ENCODE data around the gene DBF4.
A peak's percentile ranks its signal among the peaks of the same experiment; 100 is the strongest.
"Not testable (repeated sequence)": the region's sequence is repeated elsewhere in the genome, so short reads cannot be mapped to it uniquely, and the experiment has no call there.

The DBF4 gene, protein sequence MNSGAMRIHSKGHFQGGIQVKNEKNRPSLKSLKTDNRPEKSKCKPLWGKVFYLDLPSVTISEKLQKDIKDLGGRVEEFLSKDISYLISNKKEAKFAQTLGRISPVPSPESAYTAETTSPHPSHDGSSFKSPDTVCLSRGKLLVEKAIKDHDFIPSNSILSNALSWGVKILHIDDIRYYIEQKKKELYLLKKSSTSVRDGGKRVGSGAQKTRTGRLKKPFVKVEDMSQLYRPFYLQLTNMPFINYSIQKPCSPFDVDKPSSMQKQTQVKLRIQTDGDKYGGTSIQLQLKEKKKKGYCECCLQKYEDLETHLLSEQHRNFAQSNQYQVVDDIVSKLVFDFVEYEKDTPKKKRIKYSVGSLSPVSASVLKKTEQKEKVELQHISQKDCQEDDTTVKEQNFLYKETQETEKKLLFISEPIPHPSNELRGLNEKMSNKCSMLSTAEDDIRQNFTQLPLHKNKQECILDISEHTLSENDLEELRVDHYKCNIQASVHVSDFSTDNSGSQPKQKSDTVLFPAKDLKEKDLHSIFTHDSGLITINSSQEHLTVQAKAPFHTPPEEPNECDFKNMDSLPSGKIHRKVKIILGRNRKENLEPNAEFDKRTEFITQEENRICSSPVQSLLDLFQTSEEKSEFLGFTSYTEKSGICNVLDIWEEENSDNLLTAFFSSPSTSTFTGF

DNA sequence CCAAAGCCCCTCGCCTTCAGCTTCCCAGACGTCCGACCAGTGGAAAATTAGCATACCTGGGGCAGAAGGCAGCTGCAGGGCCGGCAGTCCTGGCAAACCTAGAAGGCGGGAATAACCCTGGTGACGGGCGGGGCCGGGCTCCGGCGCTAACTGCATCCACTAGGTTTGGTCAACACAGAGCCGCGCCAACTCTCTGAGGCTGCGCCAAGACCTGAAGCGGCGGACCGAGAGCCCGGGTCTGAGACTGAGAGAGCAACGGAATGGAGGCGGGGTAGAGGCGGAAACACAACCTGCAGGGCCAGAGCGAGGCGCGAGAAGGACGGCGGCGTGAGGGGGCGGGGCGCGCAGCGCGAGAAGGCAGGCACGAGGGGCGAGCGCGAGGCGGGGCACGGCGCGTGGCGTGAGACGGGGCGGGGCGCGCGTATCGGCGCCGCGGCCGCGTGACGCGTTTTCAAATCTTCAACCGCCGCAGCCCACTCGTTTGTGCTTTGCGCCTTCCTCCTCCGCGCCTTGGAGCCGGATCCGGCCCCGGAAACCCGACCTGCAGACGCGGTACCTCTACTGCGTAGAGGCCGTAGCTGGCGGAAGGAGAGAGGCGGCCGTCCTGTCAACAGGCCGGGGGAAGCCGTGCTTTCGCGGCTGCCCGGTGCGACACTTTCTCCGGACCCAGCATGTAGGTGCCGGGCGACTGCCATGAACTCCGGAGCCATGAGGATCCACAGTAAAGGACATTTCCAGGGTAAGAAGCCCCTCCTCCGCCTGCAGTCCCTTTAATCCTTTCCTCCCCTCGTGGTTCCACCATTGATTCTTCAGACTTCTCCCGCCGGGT lies at the start of gene DBF4, which contains the start of gene SLC25A40:
TSS of gene DBF4 (plus strand) at position 454 of the 829 bp plus-strand sequence. CDS start at position 694, 240 bp downstream.
TSS of gene SLC25A40 (minus strand) at position 321 of the 829 bp plus-strand sequence. CDS start 17,633 bp downstream, outside the sequence.
- DNase-seq (ENCODE audit: low spot score) = peak; percentile 96

DNA sequence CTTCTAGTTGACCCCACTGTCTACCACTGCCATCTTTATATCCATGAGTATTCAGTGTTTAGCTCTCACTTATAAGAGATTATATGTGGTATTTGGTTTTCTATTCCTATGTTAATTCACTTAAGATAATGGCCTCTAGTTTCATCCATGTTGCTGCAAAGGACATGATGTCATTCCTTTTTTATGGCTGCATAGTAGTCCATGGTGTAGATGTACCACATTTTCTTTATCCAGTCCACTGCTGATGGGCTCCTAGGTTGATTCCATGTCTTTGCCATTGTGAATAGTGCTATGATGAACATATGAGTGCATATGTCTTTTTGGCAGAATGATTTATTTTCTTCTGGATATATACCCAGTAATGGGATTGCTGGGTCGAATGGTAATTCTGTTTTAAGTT lies 47.9 kb upstream of the DBF4 start:
- DNase-seq (ENCODE audit: low spot score) = not testable (repeated sequence)

DNA sequence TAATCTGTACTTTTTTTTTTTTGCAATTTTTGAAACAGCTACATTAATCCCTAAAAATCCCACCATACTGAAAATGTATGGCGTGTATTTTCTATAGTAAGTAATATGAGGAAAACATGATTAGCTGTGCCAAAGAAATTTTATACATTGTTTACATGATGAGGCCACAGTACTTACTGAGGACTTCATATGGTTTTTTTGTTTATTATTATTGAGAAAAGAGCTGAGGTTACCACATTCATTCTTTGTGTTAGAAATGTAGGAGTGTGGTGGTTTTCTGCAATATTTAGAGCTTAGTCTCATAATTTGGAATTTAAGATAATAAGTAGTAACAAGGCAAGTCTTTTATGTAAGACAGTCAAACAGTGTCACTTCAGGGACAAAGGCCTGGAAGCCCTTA lies 45.2 kb upstream of the DBF4 start:
- no peak for DNase-seq (ENCODE audit: low spot score)

DNA sequence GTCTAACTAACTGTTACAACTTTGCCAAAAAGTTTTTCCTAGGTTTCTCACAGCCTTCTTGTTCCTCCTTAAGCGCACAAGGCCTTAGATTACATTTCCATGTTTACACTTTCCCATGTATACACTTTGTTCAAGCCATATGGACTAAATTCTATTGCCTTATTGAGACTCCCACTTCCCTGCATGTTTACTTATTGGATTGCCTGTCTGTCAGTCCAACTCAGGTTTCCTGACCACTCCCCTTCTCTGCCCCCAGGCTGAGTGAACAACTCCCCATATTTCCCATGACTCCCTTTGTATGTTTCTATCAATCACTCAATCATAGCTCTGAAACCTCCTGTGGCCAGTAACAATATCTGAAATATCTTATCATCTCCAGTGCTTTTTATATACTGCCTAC lies 43.2 kb upstream of the DBF4 start:
- DNase-seq (ENCODE audit: low spot score) = no peak

DNA sequence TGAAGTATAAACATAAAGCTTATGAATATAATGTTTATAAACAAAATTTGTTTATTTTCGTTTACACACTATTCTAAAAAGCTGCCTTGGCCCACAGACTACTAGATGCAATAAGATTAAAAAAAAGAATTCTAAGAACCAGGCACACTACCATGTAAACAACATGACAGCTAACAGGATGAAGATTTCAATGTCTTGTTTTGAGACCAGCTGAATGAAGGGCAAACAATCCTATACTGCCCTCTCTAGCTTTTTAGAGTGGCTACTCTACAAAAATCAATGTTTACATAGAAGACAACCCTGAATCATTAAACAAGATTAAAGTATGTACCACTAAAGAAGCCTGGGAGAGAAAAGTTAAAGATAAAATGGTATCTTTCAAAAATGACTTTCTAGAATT lies 38.7 kb upstream of the DBF4 start:
- DNase-seq (ENCODE audit: low spot score) = no peak

DNA sequence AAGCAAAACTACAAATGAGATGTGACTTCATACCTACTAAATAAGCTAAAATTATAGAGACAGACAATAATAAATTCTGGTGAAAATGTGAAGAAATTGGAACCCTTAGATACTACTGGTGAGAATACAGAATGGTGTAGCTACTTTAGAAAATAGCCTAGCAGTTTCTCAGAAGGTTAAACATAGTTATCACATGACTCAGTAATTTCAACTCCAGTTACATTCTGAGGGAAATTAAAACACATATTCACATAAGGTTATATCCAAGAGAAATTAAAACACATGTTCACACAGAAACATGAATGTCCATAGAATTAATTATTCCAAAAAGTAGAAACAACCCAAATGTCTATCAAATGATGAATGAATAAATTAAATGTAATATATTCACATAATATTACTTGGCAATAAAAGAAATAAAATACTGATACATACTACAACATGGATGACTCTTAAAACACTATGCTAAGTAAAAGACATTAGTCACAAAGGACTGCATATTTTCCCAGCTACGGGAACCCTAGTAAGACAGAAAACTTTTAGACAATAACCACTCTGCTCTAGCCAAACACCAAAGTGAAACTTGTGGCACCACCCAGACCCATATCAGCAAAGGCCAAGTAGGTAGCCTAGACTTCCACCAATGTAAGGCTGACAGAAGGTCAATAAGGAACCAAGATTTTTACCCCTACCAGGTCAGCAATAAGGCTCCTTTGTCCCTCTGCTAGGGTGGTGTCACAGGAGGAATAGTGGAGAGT lies 25.3 kb upstream of the DBF4 start:
- DNase-seq (ENCODE audit: low spot score) = no peak

DNA sequence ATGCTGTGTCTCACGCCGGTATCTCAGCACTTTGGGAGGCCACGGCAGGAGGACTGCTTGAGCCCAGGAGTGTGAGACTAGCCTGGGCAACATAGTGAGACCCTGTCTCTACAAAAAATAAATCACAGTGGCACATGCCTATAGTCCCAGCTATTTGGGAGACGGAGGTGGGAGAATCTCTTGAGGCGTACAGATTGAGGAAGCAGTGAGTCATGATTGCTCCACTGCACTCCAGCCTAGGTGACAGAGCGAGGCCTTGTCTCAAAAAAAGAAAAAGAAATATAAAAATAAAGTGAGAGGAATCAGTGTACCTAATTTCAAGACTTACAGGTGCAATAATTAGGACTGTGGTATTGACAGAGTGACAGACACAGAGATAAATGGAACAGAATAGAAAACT lies 24.0 kb upstream of the DBF4 start:
- DNase-seq (ENCODE audit: low spot score) = no peak

DNA sequence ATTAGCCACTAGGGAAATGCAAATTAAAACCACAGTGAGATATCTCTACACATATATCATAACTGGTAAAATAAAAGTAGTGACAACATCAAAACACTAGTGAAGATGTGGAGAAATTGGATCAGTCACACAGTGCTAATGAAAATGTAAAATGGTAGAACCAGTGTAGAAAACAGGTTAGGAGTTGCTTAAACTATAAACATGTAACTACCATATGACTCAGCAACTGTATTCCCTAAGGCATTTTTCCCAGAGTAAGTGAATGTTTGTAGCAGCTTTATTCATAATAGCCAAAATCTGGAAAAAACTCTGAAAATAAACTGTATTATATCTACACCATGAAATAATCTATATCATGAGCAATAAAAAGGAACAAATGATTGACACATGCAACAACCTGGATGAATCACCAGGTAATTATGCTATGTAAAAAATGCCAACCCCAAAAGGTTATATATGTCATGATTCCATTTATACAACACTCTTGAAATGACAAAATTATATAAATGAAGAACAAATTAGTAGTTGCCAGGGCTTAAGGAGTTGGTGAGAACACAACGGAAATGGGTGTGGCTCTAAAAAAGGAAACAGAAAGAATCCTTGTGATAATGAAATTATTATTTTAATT lies 22.9 kb upstream of the DBF4 start:
- no peak for DNase-seq (ENCODE audit: low spot score)

DNA sequence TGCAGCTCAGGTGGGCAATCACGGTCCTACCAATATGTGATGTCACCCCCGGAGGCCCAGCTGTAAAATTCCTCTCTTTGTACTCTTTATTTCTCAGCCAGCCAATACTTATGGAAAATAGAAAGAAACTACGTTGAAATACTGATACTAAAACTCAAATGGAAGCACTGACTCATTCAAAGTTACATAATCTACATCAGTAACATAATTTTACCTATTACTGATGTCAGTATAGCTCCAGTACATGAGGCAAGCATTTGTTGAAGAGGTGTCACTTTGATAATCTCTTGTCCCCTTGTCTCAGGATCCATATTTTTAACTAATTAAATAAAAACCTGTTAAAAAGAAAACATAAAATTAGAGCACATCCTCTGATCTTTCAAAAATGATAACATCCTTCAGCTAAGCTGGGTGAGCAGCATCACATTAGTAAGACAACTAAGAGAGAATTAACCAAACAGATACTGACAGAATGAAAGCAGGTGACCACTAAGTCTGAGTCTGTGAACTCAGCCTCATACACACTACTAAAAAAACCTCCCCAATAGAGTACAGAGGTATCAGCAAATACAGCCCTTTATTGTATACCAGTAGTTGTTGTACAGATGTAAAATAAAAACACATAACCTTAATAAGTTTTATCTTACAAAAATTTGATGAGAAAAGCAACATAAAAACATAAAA lies 17.7 kb upstream of the DBF4 start:
- DNase-seq (ENCODE audit: low spot score) = no peak

DNA sequence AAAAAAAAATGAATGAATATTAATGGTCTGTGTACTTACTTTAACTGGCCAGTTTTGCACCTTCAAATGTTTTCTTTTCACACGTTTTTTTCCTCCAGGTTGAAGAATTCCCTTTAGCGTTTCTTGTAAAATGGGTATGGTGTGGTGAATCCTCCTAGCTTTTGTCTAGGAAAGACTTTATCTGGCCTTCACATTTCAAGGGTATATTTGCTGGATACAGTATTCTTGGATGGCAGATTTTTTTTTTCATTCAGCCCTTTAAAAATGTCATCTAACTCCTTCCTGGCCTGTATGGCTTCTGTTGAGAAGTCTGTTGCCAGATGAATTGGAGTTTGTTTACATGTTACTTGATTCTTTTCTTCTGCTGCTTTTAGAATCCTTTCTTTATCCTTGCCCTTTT lies 10.2 kb upstream of the DBF4 start:
- no peak for DNase-seq (ENCODE audit: low spot score)

DNA sequence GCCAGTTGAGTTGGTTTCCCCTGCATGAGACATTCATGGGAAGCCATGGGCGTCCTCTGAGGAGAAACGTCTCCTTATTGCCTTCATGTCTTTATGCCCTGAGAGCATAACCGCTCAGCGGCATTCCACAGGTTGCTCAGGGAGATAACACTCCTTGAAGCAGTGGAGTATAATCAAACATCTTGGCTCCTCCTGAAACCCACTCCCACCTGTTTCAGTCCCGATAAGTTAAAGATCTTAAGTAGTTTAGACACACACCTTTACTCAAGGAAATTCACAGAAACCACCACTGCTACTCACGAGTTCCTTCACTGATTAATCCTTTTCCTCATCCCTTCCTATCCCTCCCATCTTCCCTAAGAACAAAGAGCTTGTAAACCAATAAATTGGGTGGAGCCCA lies 9.8 kb upstream of the DBF4 start:
- not testable (repeated sequence) for DNase-seq (ENCODE audit: low spot score)

DNA sequence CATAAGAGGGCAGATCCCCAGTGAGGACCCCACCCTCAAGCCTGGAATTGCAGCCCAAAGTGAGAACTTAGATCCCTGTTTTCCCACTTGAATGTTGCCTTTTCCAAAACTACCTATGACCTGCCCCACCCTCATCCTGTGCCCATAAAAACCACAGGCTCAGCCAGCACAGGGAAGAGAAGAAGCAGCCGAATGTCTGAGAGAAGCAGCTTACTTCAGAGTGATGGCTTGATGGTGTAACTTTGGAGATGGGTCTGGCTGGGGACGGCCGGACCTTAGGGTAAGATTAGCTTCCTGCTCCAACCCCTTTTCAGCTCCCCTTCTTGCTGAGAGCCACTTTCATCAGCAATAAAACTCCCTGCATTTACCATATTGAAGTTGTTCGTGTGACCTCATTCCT lies 5.8 kb upstream of the DBF4 start:
- DNase-seq (ENCODE audit: low spot score) = no peak

DNA sequence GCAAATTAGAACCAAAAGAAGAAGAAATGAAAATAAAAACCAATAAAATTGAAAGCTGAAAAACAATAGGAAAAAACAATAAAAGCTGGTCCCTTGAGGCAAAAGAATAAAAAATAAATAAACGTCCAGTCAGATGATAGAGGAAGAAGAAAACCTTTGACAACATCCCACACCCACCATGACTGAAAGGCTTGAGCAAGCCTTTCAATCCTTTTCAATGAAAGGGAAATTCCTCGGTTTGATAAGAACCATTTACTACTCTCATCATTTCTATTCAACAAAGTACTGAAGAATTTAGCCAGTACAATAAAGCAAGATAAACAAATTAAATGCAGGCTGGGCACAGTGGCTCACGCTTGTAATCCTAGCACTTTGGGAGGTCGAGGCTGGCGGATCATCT lies 3.9 kb upstream of the DBF4 start:
- DNase-seq (ENCODE audit: low spot score) = no peak

DNA sequence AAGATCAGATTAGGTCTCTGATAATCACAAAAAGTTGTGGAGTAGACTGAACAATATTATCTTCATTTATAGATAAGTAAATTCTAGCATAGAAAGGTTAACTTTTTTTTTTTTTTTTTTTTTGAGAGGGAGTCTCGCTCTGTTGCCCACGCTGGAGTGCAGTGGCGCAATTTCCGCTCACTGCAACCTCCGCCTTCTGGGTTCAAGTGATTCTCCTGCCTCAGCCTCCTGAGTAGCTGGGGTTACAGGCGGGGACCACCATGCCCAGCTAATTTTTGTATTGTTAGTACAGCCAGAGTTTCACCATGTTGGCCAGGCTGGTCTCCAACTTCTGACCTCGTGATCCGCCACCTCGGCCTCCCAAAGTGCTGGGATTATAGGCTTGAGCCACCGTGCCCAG lies 3.0 kb upstream of the DBF4 start:
- DNase-seq (ENCODE audit: low spot score) = not testable (repeated sequence)

DNA sequence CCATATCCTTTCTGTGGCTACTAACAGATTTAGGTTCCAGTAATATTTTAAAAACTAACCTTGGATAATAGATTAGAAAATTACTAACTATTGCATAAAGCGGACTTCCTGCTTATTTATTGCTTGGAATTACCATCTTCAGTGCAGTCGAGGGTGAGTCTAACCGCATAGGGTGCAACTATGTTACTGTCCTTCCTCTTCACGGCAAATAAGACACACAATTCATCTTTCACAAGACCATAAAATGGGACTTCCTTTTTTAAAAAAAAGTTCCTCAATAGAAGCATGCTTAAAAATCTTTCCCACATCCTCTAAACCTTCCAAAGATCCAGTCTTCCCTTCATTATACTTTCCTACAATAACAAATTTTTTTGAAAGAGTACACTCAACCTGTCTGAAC lies 2.2 kb upstream of the DBF4 start:
- DNase-seq (ENCODE audit: low spot score) = no peak

DNA sequence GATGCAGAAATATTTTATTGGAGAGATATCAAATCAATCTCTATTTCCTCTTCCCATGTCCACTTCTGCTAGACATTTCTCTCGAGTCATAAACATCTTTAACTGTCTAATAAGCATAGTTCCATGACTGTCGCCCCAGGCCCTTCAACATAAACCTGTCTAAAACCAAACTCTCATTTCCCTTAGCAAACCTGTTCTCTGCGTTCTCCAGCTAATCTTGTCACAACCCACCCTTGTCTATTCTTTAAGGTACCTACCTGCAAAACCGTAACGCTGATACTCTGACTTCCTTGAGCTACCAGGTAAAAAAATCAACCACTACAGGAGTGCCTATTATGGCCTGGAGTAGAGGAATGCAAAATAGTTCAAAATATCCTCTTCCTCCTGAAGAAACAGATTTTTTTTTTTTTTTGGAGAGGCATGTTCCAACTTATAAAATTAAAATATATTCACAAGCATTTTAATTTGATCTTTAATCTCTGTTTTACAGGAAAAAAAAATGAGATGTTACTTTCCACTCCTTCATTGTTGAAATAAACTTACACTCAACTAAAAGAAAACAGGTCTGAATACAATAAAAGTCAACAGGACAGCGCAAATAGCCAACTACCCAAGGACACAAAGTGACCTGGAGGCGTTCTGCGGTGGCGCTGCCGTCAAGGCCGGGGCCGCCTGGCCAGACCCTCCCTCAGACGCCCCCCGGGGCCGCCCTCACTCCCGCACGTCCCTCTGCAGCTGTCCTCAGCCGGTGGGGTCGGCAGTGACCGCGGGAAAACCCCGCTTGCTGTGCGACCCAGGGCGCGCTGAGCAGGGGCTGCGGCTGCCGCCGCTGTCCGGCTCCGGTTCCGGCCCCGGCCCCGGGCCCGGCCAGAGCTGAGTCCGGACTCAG lies 898 bp upstream of the DBF4 start:
- no peak for DNase-seq (ENCODE audit: low spot score)

DNA sequence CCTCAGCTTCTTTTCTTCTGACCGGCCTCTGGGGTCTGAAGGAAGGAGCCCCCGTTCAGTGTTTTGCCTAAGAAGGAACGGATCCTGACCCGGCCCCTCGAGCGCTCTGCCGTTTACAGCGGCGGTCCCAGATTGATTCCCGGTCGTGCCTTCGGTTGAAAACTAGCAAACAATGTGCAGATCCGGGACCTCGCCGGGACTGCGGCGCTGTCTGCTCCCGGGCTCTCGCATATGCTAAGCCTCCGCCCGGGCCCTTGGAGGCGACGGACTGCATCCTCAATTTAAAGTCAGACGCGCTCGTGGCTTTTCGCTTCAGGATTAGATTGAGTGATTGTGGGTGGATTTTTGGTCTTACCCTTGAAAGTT lies 559 bp downstream of the DBF4 start:
- DNase-seq (ENCODE audit: low spot score) = peak; percentile 77

DNA sequence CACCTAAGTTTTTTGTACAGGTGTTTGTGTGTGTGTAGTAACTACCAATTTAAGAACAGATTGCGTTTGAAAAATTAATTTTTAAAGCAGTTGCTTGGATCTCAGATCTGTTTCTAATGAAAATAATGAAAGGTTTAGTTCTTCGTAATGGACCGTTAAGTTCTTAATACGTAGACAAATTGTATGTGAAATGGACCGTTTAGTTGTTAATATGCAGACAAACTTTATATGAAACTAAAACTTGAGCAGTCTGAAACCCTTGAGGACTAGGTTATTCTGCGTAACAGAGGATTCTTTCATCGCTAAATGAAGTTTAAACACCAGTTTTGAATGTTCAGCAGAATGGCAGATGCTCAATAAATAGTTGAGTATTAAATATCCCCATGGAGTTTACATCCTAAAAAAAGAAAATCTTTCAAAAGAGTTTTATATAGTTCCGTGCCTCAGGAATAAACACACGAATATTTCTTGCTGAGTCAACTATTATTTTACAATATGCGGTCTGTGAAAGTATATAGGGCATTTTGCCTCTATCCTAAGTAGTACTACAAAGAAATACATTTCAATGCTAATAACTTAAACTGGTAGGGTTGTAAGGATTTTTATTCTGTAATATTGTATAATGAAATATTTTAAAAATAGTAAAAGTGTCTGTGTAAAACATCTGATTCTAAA lies 1.2 kb downstream of the DBF4 start:
- DNase-seq (ENCODE audit: low spot score) = no peak

DNA sequence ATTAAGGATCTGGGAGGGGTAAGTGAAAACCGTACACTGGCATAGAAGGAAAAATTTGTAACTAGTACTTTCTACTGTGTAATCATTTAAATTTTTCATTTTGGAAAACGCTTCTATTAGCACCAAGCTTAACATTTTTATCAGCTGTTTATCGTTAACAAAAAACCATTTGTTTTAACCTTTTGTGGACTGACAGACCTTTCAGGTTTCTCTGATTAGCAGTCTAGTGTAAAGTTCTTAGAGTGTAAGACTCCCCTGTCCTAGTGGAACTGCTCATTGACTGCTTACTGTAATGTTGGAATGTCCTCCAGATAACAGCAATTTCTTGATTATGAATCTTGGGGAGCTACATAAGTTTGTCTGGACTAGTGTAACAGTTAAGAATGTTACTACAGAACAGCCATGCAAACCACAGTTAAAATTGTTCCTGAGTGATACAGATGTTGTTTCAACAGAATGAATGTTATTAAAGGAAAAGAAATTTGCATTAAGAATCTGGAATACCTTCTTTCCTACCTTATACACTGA lies 2.0 kb downstream of the DBF4 start:
- DNase-seq (ENCODE audit: low spot score) = no peak

Measured in D341Med (cell line).